GM12801 (cell line): Measurements from ENCODE around the gene NTMT1.

Source experiments
- TF ChIP-seq, protein P1 (sequence below): IDR thresholded peaks from one replicate; pipeline ENCODE4 v1.5.1; 2011; ENCODE audit warnings: control low read depth; ENCODE audit not compliant: insufficient read length; ENCODE audit errors: extremely low read depth

NTMT1 gene

DNA sequence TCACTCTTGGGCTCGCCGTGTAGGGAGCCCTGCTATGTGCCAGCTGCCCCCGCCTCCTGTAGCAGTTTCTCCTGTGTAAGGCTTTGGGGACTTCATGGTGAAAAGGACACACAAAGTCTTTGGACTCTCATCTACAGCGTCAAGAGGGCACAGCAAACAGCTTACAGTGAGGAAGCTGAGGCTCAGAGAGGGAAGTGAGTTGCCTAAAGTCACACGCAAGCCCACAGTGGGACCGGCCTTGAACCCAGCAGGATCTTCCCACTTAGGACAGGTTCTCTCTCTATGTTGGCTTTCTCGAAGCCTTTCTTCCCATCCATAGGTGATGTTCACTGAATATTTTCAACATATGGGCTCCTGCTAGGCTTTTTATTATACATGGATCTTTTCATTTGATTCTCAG is 29.7 kb downstream of the NTMT1 start:
- TF ChIP-seq, protein P1, sequence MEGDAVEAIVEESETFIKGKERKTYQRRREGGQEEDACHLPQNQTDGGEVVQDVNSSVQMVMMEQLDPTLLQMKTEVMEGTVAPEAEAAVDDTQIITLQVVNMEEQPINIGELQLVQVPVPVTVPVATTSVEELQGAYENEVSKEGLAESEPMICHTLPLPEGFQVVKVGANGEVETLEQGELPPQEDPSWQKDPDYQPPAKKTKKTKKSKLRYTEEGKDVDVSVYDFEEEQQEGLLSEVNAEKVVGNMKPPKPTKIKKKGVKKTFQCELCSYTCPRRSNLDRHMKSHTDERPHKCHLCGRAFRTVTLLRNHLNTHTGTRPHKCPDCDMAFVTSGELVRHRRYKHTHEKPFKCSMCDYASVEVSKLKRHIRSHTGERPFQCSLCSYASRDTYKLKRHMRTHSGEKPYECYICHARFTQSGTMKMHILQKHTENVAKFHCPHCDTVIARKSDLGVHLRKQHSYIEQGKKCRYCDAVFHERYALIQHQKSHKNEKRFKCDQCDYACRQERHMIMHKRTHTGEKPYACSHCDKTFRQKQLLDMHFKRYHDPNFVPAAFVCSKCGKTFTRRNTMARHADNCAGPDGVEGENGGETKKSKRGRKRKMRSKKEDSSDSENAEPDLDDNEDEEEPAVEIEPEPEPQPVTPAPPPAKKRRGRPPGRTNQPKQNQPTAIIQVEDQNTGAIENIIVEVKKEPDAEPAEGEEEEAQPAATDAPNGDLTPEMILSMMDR: no peak

DNA sequence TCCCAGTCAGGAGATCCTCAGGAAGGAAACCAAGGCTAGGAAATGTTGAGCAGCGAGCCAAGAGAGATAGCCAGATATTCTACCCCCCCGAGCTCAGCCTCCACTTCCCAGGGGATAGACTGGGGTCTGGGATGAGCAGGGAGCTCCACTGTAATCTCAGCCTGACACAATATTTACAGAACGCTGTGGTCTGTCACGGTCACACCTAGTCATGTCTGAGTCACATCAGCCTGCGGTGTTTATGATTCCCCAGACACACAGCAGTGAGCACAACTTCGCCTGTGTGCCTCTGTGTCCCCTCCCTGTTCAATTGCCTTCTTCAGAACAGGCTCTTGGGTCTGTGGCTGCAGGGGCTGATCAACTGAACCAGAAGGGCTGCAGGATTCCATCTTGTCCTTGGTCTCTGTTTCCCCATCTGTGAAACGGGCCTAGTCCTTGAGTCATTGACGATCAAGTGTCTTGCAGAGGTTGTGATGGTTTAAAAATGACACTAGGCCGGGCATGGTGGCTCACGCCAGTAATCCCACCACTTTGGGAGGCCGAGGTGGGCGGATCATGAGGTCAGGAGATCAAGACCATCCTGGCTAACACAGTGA is 30.9 kb downstream of the NTMT1 start:
- TF ChIP-seq, protein P1: no peak

DNA sequence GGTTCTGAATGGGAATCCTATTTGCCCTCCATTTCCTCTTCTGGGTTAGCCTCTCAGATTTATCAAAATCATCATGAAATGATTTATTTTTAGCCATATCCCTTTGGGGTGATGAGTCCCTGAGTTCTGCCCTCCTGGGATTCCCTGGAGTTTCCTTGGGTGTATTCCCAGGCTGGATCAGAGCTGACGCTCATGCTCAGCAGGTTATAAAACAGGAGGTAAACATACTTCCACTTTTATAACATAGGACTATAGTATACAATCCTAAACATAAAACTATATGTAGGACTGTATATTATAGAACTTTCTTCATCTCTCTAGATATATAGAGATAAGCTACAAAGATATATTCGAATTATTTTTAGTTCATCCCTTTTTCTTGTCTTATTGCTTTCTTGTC is 35.1 kb downstream of the NTMT1 start:
- TF ChIP-seq, protein P1: no peak

DNA sequence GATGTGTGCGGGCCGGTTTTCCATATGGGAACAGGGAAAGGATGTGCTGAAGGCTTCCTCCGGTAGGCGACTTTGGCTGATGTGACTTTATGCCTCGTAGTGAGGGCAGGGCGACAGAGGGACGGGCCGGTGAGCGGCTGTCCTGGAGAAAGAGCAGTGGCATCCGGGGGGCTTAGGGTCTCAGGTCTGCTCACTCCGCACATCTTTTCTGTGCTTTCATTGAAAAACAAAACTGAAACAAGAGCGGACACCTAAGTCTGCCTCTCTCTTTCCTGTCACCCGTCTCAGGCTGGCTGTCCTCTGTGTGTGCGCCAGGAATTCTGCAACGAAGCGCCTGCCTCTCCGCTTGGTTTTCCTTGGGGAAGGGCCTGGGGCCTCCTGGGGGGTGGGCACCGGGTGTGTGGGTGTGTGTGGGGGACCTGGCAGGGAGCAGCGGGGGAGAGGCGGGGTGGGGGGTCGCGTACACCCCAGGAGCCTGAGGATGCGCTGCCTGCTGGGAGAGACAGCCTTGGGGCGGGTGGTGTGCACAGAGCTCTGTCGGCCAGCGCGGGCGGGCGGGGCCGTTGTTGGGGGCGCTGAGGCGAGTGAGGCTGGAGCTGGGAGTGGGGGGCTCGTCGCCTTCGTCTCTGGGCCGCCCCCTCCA is 38.9 kb downstream of the NTMT1 start:
- TF ChIP-seq, protein P1: no peak

DNA sequence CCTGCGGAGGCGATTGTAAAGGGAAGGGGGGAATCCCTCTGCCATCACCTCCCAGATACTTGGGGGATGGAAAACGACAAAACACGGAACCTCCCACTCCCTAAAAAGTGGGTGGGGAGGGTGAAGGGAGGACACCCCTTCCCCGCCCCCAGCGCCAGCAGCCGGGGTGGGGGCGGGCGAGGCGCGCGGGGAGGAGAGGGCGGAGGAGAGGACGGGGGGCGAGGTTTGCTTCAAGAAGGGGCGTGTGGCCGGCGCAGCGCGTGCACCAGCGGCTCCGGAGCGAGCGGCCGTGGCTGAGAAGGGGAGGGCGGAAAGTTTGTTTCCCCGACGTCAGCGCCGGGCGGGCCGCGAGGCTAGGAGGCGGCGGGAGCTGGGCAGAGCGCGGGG is 39.4 kb downstream of the NTMT1 start, which contains the start of gene PRRX2:
Gene PRRX2 (plus strand): TSS at position 259 of the 387 bp plus-strand sequence. CDS start 221 bp downstream, outside the sequence.
- TF ChIP-seq, protein P1: no peak

DNA sequence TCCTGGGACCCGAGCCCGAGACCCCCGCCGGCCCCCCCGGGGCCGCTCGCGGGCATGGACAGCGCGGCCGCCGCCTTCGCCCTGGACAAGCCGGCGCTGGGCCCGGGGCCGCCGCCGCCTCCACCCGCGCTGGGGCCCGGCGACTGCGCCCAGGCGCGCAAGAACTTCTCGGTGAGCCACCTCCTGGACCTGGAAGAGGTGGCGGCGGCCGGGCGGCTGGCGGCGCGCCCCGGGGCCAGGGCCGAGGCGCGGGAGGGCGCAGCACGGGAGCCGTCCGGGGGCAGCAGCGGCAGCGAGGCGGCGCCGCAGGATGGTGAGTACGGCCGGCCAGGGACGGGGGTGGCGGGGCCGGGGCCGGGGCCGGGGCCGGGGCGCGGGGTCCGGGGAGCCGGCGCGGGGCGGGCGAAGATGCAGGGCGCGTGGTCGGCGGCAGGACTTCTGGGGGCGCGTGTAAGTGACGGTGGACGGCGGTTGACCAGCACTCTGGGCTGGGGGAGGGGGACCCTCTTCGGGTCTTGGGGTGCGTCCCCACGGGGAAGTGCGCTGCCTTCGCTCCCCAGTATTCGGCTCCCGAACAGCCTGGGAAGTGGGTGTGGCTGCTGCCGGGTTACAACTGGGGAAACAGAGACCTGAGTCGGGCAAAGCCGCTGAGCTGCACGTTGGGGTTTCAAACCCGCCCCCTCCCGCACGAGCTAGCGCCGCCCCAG is 40.0 kb downstream of the NTMT1 start:
- TF ChIP-seq, protein P1: no peak

DNA sequence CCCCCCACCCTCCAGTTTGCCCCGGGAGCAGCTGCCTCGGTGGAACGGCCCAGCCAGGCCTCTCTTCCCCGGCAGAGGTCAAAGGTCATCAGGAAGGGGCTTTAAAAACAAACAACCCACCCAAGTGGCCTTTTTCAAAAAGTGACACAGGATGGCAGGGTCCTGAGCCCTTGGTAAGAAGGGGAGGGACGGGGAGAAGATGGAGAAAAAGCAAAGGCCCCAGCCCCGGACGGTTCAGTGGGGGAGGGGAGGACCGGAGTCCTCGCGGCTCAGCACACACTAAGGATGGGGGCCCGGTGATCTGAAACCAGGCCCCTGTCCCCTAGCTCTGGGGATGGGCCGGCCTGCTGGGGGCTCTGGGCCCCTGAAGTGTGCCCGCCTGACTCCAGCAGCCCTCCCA is 40.6 kb downstream of the NTMT1 start:
- TF ChIP-seq, protein P1: no peak
